GM12878 (cell line): ENCODE data around the gene SLC39A1. TPM values are rescaled to one million over a fixed set of nuclear protein-coding genes. Genes with fewer than 3 reads are reported as not detected.

Experiments
- CHD4 ChIP-seq: fragments of 200-600 bp; sonication (generic); IDR thresholded peaks from 2 replicates; pipeline ENCODE4 v1.6.1; 2016; ENCODE audit warnings: mild to moderate bottlenecking
- E2F8 ChIP-seq: fragments of 450-650 bp; IDR thresholded peaks from 2 replicates; pipeline ENCODE4 v1.6.1; 2018; ENCODE audit warnings: mild to moderate bottlenecking, low read depth, moderate library complexity; ENCODE audit not compliant: partially characterized antibody
- ETV6 ChIP-seq, 2 experiments: fragments of 450-650 bp in 1 of 2; IDR thresholded peaks in 1 of 2; conservative IDR thresholded peaks in 1 of 2; 2 replicates each; pipeline ENCODE4 v1.6.1; 2014; ENCODE audit warnings: antibody characterized with exemption in 1 of 2, borderline replicate concordance in 1 of 2, low read depth in 1 of 2, mild to moderate bottlenecking in 1 of 2, moderate library complexity in 1 of 2
- HDGF ChIP-seq: fragments of 450-650 bp; IDR thresholded peaks from 2 replicates; pipeline ENCODE4 v1.6.1; 2016; ENCODE audit warnings: antibody characterized with exemption
- IKZF2 ChIP-seq, 2 experiments: fragments of 450-650 bp; IDR thresholded peaks; 2 replicates each; pipeline ENCODE4 v1.6.1; 2017; ENCODE audit warnings: mild to moderate bottlenecking in 2 of 2, moderate library complexity in 2 of 2
- MTA2 ChIP-seq: fragments of 450-650 bp; IDR thresholded peaks from 2 replicates; pipeline ENCODE4 v1.6.1; 2016; ENCODE audit warnings: low read depth, mild to moderate bottlenecking, moderate library complexity
- MXI1 ChIP-seq: fragments of 150-350 bp; IDR thresholded peaks from 2 replicates; pipeline ENCODE4 v1.6.1; 2011; ENCODE audit warnings: low read depth, mild to moderate bottlenecking, inconsistent platforms, low read length, improper control_type of control experiment
- POLR2AphosphoS5 ChIP-seq: IDR thresholded peaks from 2 replicates; pipeline ENCODE4 v1.6.1; 2011; ENCODE audit warnings: mild to moderate bottlenecking, low read length, inconsistent platforms
- TCF12 ChIP-seq: IDR thresholded peaks from 2 replicates; pipeline ENCODE4 v1.6.1; 2011; ENCODE audit warnings: low read depth, mild to moderate bottlenecking, low read length
- WRNIP1 ChIP-seq: IDR thresholded peaks from 2 replicates; pipeline ENCODE4 v1.6.1; 2011; ENCODE audit warnings: low read depth, low read length, improper control_type of control experiment, borderline replicate concordance
- ZBTB4 ChIP-seq: fragments of 450-650 bp; formaldehyde crosslinking; IDR thresholded peaks from 2 replicates; pipeline ENCODE4 v1.4.0; 2022; ENCODE audit warnings: mild to moderate bottlenecking, moderate library complexity
- ZBTB40 ChIP-seq: fragments of 450-650 bp; IDR thresholded peaks from 2 replicates; pipeline ENCODE4 v1.6.1; 2016; ENCODE audit warnings: mild to moderate bottlenecking, moderate library complexity, borderline replicate concordance
- polyA plus RNA-seq, 11 experiments: library from polyadenylated mRNA; depleted of rRNA in 4 of 11; unstranded in 6 of 11; stranded (reverse) in 5 of 11; fragments of >200 nt; fragmentation: Nextera tagmentation in 4 of 11; fragmentation: Illumina TruSeq in 1 of 11; extraction: Ambion mirVana in 4 of 11; extraction: Trizol in 1 of 11; gene quantifications; 1 replicate in 1 of 11; 2 replicates in 10 of 11; pipeline versions ENCODE4 v1.2.1 to v1.2.3, GENCODE V29; 2011 to 2016; ENCODE audit warnings: inconsistent platforms in 2 of 11, missing spikeins in 2 of 11, low read depth in 1 of 11
- total RNA-seq, 4 experiments: library from RNA; depleted of rRNA in 3 of 4; stranded (reverse); fragments of >200 nt in 3 of 4; fragmentation: Illumina TruSeq in 1 of 4; extraction: Trizol in 1 of 4; gene quantifications; 2 replicates each; pipeline versions ENCODE4 v1.2.1 to v1.2.3, GENCODE V29; 2013 to 2021

SLC39A1 gene
- total and polyA plus RNA-seq, 10 of the 15 experiments (the other 5 are each of a cell fraction or from before 2014, with no cell fraction given), result 8.8 to 98.6 (median 72.4) TPM

- TF ChIP-seq ZBTB4 (CRISPR knock-in tag), result no peak
- peak; percentile 91 for TF ChIP-seq POLR2AphosphoS5
- peak; percentile 67 for TF ChIP-seq MXI1
- TF ChIP-seq CHD4, result no peak
- TF ChIP-seq IKZF2 (IDR thresholded peaks at IDR 0.05), result peak in 1 of 2 experiments; percentile 32; a peak in 2 of 4 replicates
- no peak for TF ChIP-seq TCF12
- no peak for TF ChIP-seq HDGF
- 0 out of 4 replicates have a peak, but pooled peaks of 1 of the 2 experiments have one; percentile 22 for TF ChIP-seq ETV6 (conservative IDR thresholded peaks at IDR 0.05 in 1 of 2, IDR thresholded peaks at IDR 0.05 in 1 of 2; ENCODE audit: borderline replicate concordance in 1 of 2, low read depth in 1 of 2)
- TF ChIP-seq MTA2, result peak; percentile 49; the same call in 1 of the 2 replicates
- TF ChIP-seq ZBTB40, result peak; percentile 62; the same call in 1 of the 2 replicates
- TF ChIP-seq WRNIP1, result 0 out of 2 replicates have a peak, but pooled peaks have one; percentile 86
- no peak for TF ChIP-seq E2F8
- TF ChIP-seq, all 136 proteins: peak for 19
Measured at GRCh38 chr1:153957744-153958110, 5.6 kb downstream of the SLC39A1 start (continued).
